Skin of body (tissue), 2 donors: Measurements from ENCODE around the gene VWA7. TPM values are rescaled to one million over a fixed set of nuclear protein-coding genes. Genes with fewer than 3 reads are reported as not detected.

Experiments used
- DNase-seq: peaks from one replicate; lab custom pipeline; 2025; lab: John Stamatoyannopoulos, UW
- total RNA-seq: library from RNA; depleted of rRNA; stranded (reverse); fragments of >200 nt; gene quantifications from one replicate; pipeline ENCODE4 v1.2.3, GENCODE V29; 2014

The VWA7 gene
- total RNA-seq, 1 donor from 2014 or later: 0.99 TPM

- no peak for DNase-seq
Observed at GRCh38 chr6:31778999-31779885, 2.1 kb upstream of the VWA7 start.

DNA sequence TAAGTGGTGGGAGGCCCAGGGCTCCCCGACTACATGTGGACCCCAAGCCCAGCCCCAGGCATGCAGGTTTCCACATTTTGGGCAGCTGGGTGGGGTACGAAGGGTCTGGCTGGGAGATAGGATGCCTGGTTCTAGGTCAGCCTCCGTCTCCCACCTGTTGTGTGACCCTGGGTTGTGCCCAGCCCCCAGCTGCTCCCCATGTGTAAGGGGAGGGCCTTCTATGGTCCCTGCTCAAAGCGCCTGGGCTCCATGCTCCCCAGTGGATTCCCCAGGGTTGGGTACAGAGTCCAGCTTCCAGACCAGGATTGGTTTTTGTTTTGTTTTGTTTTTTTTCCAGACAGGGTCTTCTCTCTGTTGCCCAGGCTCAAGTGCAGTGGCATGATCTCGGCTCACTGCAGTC, 1.1 kb upstream of the VWA7 start:
- no peak for DNase-seq

DNA sequence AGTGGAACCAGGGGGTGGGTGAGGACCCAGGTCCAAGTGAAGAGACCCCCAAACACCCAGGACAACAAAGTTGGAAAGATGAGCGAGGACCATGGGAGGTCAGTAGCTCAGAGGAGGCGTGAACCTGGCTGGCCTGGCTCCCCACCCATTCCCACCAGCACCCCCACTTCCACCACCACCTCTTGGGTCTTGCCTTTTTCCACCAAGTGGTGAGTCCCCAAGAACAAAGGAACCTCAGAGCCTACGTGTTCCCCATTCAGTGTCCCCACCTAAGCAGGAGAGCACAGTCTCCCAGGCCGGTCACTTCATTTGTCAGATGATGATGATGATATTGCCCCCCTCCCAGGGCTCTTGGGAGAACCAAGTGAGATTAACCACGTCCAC, 531 bp upstream of the VWA7 start:
- DNase-seq: no peak

DNA sequence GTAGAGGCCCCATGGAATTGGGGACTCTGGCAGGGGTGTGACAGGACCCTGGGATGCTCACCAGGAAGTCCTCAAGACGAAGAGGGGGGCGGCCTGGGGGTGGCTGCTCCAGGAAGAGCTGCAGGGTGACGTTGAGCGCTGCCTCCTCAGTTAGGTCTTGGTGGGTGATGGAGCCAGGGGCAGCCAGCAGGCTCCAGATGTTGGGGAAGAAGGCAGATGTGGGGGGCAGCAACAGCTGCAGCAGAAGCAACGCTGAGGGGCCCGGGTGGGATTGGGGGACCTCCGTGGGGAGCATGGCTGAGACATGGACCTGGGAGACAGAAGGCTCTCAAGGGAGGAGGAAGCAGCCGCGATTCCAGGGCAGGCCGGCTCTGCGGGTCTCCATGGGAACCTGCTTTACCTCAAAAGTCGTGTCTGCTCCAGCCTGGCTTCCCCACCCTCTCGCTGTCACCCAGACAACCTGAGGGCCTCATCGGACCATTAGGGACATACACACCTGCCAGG, 591 bp downstream of the VWA7 start:
- DNase-seq: no peak

DNA sequence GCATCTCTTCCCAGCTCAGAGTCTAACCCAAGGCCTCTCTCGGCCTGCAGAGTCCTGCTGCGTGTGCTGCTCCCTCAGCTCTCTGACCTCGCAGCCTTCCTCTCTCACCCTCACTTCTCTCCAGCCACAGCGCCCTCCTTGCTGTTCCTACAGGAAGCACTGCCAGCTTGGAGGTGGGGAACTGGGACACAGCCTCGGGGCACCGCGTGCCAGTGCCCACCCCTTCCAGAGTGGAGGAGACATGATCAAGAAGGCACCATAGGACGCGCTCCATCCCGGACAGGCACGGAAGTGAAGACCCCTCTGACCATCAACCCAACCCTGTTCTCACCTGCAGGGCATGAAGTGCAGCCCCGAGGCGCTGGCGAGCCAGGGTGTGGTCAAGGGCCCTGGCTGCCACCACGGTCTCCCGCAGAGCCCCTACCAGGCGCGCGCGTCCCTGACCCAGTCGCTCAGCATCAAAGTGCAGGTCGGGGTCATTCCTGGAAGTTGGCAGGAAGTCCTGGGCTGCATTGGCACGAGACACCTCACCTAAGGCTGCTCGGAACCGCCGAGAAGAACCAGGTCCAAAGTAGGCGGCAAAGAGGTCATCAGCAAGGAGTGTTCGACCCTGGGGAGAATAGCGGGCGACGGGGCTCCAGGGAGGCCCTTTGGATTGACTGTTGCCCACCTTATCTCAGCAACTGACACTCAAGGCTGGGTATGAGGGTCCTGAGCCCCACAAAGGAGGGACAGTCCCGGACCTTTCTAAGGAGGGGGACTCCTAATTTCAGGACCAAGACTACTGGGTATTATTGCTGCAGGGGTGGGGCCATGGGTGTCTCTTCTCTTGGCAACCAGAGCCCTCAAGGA, 1.3 kb downstream of the VWA7 start:
- DNase-seq: no peak

DNA sequence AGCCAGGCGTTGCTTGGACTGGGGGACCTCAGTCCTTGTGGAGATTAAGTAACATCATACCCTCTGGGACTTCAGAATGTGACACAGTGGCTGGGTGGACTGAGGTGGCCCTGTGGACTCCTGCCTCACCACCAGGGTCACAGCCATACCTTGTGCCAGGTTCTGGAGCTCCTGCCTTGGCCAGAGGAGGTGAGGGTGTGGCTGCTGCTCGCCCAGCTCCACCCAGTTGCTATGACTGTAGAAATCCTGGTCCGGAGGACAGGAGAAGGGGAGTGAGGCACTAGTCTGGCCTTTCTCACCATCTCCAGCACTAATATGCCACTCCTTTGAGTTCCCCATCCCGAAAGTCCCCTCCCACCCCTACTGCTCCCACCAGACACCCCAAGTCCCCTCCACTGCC, 1.9 kb downstream of the VWA7 start:
- DNase-seq: no peak

- DNase-seq: no peak
Observed at GRCh38 chr6:31771992-31772358, 5.2 kb downstream of the VWA7 start.

DNA sequence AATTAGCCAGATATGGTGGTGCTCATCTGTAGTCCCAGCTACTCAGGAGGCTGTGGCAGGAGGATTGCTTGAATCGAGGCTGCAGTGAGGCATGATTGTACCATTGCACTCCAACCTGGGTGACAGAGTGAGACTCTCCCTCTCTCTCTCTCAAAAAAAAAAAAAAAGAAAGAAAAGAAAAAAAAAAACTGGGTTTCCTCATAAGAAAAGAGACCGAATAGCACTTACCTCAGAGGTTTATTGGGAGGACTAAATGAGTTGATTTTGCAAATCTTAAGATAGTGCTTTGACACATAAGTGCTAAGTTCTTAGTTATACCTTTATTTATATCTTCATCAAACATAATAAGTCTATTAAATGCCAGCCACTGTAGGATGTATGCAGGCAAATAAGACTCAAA, 6.3 kb downstream of the VWA7 start:
- no peak for DNase-seq

GRCh38 chr6:31769684-31770371, 7.3 kb downstream of the VWA7 start:
- DNase-seq: no peak

GRCh38 chr6:31768363-31769257, 8.5 kb downstream of the VWA7 start:
- no peak for DNase-seq

- no peak for DNase-seq
Observed at GRCh38 chr6:31767096-31767645, 10.0 kb downstream of the VWA7 start.

- no peak for DNase-seq
Observed at GRCh38 chr6:31765910-31766794, 11.0 kb downstream of the VWA7 start.

GRCh38 chr6:31765559-31765909, 11.6 kb downstream of the VWA7 start:
- DNase-seq: no peak

DNA sequence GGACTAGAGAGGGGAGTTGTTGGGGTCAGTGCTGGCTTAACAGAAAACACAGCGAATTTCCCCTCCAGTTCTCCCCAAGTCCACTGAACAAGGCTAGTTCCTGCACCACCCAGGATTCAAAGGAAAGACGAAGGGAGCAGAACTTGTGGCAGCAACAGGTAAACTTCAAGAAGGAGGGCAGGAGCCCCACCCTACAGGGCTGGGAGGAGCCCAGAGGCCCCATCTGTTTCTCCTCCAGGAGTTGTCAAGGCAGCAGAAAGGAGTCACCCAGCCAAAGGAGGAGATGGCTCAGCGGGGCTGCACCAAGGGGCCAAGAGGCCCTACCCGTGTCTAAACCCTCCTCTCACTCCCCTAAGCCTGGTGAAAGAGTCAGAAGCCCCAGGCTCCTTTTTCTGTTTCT, 12.9 kb downstream of the VWA7 start:
- DNase-seq: no peak

DNA sequence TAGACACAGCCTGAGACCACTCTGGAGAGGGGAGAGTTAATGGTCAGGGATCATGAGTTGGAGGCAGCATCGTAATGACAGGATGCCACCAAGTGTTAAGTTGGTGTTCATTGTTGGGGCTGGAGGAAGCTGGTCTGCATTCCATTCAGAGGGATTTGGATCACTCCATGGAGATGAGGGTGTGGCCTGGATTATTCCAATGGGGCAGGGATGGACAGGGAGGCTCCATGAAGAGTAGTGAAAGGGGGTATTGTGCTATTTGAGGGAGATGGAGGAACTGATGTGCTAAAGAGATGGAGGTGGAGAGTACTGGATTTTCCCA, 13.5 kb downstream of the VWA7 start:
- peak; percentile 29 for DNase-seq

DNA sequence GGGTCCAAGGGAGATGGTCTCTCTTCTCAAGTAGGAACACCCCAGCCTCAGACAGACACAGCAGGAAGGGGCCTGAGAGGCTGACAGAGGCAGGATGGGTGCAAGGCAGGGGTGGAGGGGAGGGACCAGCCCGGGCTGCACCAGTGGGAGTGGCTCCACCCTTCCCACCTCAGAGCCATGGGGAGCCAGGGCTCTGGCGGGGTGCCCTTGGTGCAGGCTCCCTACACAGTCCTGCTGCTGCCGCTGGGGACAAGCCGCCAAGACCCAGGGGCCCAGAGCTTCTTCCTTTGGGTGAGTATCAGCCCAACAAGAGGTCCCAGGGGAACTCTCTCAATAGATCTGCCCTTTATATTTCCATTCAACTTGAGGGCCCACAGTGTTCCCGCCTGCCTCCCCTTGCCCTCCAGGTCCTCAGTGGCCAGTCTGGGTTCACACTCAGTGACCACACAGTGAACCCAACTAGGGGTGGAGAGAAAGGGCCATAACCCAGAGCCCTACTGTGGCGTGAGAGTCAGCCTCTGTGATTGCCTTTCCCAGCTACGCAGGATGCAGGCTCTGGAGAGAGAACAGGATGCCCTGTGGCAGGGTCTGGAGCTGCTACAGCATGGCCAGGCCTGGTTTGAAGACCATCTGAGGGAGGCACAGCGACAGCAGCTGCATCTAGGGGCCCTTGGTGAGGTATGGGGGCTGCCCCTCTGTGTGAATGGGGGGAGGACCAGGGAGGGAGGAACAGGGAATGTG, 14.1 kb downstream of the VWA7 start:
- DNase-seq: no peak

DNA sequence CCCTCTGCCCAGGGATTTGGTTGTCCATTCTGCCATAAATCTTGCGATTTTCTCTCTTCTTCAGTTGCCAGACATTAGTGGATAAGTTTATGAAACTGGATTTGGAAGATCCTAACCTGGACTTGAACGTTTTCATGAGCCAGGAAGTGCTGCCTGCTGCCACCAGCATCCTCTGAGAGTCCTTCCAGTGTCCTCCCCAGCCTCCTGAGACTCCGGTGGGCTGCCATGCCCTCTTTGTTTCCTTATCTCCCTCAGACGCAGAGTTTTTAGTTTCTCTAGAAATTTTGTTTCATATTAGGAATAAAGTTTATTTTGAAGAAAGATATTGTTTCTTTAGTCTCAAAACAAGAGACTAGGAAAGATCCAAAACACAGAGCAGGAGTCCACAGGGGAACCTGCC, 14.8 kb downstream of the VWA7 start, which contains the start of gene SAPCD1:
Gene SAPCD1 (plus strand): TSS at position 301 of the 400 bp plus-strand sequence. CDS start 399 bp downstream, outside the sequence.
- no peak for DNase-seq

- DNase-seq: no peak
Observed at GRCh38 chr6:31761343-31761742, 15.8 kb downstream of the VWA7 start.

DNA sequence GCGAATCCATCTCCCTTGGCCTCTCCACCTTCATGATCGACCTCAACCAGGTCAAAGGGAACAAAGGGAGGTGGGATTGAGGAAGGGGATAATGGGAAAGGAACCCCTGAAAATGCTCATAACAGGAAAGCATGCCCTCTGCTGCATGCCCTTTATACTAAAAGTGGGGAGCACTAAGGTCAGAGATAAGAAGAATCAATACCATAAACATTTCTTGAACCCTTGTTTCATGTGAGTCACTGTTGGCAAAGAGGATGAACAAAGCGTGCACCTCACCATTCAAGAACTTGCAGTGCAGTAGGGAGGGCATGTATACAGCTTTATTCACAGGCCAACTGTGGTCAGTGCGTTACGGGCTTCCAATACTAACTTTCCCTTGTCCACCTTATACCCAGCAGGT, 16.3 kb downstream of the VWA7 start:
- no peak for DNase-seq
